GM12872 (cell line): ENCODE measurements around the gene PCP2.

Source experiments
- CTCF ChIP-seq: IDR thresholded peaks from 3 replicates; pipeline ENCODE4 v1.5.1; 2011; ENCODE audit warnings: low read depth, mild to moderate bottlenecking, low read length, moderate library complexity; ENCODE audit not compliant: insufficient read depth

PCP2 gene

GRCh38 chr19:7617735-7618134 is 15.8 kb downstream of the PCP2 start:
- no peak for TF ChIP-seq CTCF

- no peak for TF ChIP-seq CTCF
These were observed 16.3 kb downstream of the PCP2 start for GRCh38 chr19:7617172-7617571.

- TF ChIP-seq CTCF, result no peak
These were observed 18.4 kb downstream of the PCP2 start for GRCh38 chr19:7614859-7615741.

- TF ChIP-seq CTCF, result no peak
These were observed 20.9 kb downstream of the PCP2 start for GRCh38 chr19:7612282-7613274.

GRCh38 chr19:7611541-7612279 is 21.8 kb downstream of the PCP2 start:
- TF ChIP-seq CTCF, result no peak

GRCh38 chr19:7610491-7611240 is 22.9 kb downstream of the PCP2 start:
- TF ChIP-seq CTCF, result no peak
